GM12878 (cell line): Measurements from ENCODE around the gene ZFHX2.

Experiments
- BRCA1 ChIP-seq: IDR thresholded peaks from 2 replicates; pipeline ENCODE4 v1.6.1; 2011; ENCODE audit warnings: low read depth, low read length, improper control_type of control experiment
- CTCF ChIP-seq, 3 experiments: IDR thresholded peaks in 2 of 3; conservative IDR thresholded peaks in 1 of 3; 2 replicates each; pipeline ENCODE4 v1.5.1; 2011; ENCODE audit warnings: low read depth in 3 of 3, low read length in 3 of 3, mild to moderate bottlenecking in 3 of 3, control low read depth in 2 of 3, moderate library complexity in 2 of 3, inconsistent platforms in 1 of 3, mixed read lengths in 1 of 3; ENCODE audit not compliant: control insufficient read depth in 2 of 3, insufficient read depth in 1 of 3; ENCODE audit errors: extremely low read depth in 1 of 3
- DPF2 ChIP-seq: fragments of 450-650 bp; IDR thresholded peaks from 2 replicates; pipeline ENCODE4 v1.6.1; 2017; ENCODE audit warnings: mild to moderate bottlenecking
- E4F1 ChIP-seq: fragments of 450-650 bp; IDR thresholded peaks from 2 replicates; pipeline ENCODE4 v1.6.1; 2018; ENCODE audit warnings: borderline replicate concordance, mild to moderate bottlenecking; ENCODE audit not compliant: partially characterized antibody
- NFIC ChIP-seq: IDR thresholded peaks from 2 replicates; pipeline ENCODE4 v1.6.1; 2012; ENCODE audit warnings: low read depth, mild to moderate bottlenecking, inconsistent platforms, low read length, moderate library complexity
- POLR2AphosphoS2 ChIP-seq: IDR thresholded peaks from 2 replicates; pipeline ENCODE4 v1.6.1; 2011; ENCODE audit warnings: low read depth, mild to moderate bottlenecking, low read length, improper control_type of control experiment, moderate library complexity
- RAD21 ChIP-seq: IDR thresholded peaks from 2 replicates; pipeline ENCODE4 v1.6.1; 2011; ENCODE audit warnings: mild to moderate bottlenecking, low read depth, low read length, moderate library complexity; ENCODE audit not compliant: insufficient read depth
- RAD51 ChIP-seq: fragments of 450-650 bp; IDR thresholded peaks from 2 replicates; pipeline ENCODE4 v1.6.1; 2016; ENCODE audit warnings: moderate library complexity, mild to moderate bottlenecking, inconsistent platforms
- REST ChIP-seq: IDR thresholded peaks from 2 replicates; pipeline ENCODE4 v1.6.1; 2012; ENCODE audit warnings: mild to moderate bottlenecking, low read depth, low read length
- SP1 ChIP-seq: IDR thresholded peaks from one replicate; pipeline ENCODE4 v1.6.1; 2011; ENCODE audit warnings: low read depth, low read length
- ZBED1 ChIP-seq: IDR thresholded peaks from 2 replicates; pipeline ENCODE4 v1.6.1; 2016; ENCODE audit warnings: borderline replicate concordance
- ZZZ3 ChIP-seq: IDR thresholded peaks from 2 replicates; pipeline ENCODE4 v1.6.1; 2011; ENCODE audit warnings: low read depth; ENCODE audit not compliant: control insufficient read depth, insufficient read length

- TF ChIP-seq SP1 (no peak), NFIC (no peak), BRCA1 (no peak), RAD51 (no peak), ZBED1 (no peak), E4F1 (no peak), CTCF (IDR thresholded peaks at IDR 0.05 in 2 of 3, conservative IDR thresholded peaks at IDR 0.05 in 1 of 3; ENCODE audit: control insufficient read depth in 2 of 3, extremely low read depth in 1 of 3, insufficient read depth in 1 of 3, low read depth in 3 of 3, low read length in 3 of 3) (no peak), REST (no peak), DPF2 (no peak), RAD21 (no peak), POLR2AphosphoS2 (no peak), ZZZ3 (no peak)
These were observed 11.5 kb downstream of the ZFHX2 start for GRCh38 chr14:23540141-23540469.
